HUDEP-2 (cell line): ENCODE data around the gene OR13A1.
"Not testable (repeated sequence)": the region's sequence is repeated elsewhere in the genome, so short reads cannot be mapped to it uniquely, and the experiment has no call there.

Experiments used
- DNase-seq, 76 experiments: peaks; one replicate each; lab custom pipeline; 2025; ENCODE audit not compliant: unreplicated experiment in 76 of 76; lab: John Stamatoyannopoulos, UW

OR13A1 gene

GRCh38 chr10:45315508-45315907 lies at the start of gene OR13A1:
TSS of gene OR13A1 (minus strand) at chr10:45315608. CDS start at chr10:45304422, 11,186 bp downstream.
- DNase-seq, result no peak

GRCh38 chr10:45361983-45362799 lies 46.8 kb upstream of the OR13A1 start:
- DNase-seq, result not testable (repeated sequence)

GRCh38 chr10:45358961-45359360 lies 43.6 kb upstream of the OR13A1 start:
- DNase-seq, result not testable (repeated sequence)

GRCh38 chr10:45355494-45355893 lies 40.1 kb upstream of the OR13A1 start:
- DNase-seq, result no peak

- DNase-seq, result no peak
Measured at GRCh38 chr10:45354261-45354660, 38.9 kb upstream of the OR13A1 start.

GRCh38 chr10:45353186-45353585 lies 37.8 kb upstream of the OR13A1 start:
- DNase-seq, result peak in 71 of 76 experiments; percentile 25 to 92 (median 70)

GRCh38 chr10:45348196-45348765 lies 32.9 kb upstream of the OR13A1 start:
- not testable (repeated sequence) for DNase-seq

- not testable (repeated sequence) for DNase-seq
Measured at GRCh38 chr10:45347464-45347863, 32.1 kb upstream of the OR13A1 start.

- DNase-seq, result not testable (repeated sequence)
Measured at GRCh38 chr10:45346652-45347335, 31.4 kb upstream of the OR13A1 start.

- DNase-seq, result peak in 4 of 76 experiments; percentile 4 to 22 (median 13)
Measured at GRCh38 chr10:45340420-45340819, 25.0 kb upstream of the OR13A1 start.

GRCh38 chr10:45339894-45340293 lies 24.5 kb upstream of the OR13A1 start:
- DNase-seq, result peak in 3 of 76 experiments; percentile 4 to 16 (median 13)

- not testable (repeated sequence) for DNase-seq
Measured at GRCh38 chr10:45331824-45332223, 16.4 kb upstream of the OR13A1 start.

GRCh38 chr10:45326864-45327263 lies 11.5 kb upstream of the OR13A1 start:
- not testable (repeated sequence) for DNase-seq

GRCh38 chr10:45325116-45325515 lies 9.7 kb upstream of the OR13A1 start:
- DNase-seq, result no peak

GRCh38 chr10:45319702-45320101 lies 4.3 kb upstream of the OR13A1 start:
- no peak for DNase-seq

GRCh38 chr10:45313264-45313873 lies 2.0 kb downstream of the OR13A1 start:
- no peak for DNase-seq

GRCh38 chr10:45308707-45309106 lies 6.7 kb downstream of the OR13A1 start:
- DNase-seq, result peak in 47 of 76 experiments; percentile 2 to 85 (median 51)

GRCh38 chr10:45302573-45302972 lies 12.8 kb downstream of the OR13A1 start:
- peak in 3 of 76 experiments; percentile 4 to 11 (median 11) for DNase-seq

GRCh38 chr10:45298341-45298955 lies 17.0 kb downstream of the OR13A1 start:
- not testable (repeated sequence) for DNase-seq

- no peak for DNase-seq
Measured at GRCh38 chr10:45294681-45295080, 20.7 kb downstream of the OR13A1 start.
